Transverse colon (tissue), 4 donors: ENCODE results near the gene FCHO2. TPM values are rescaled to one million over a fixed set of nuclear protein-coding genes. Genes with fewer than 3 reads are reported as not detected.
"Not testable (repeated sequence)": the region's sequence is repeated elsewhere in the genome, so short reads cannot be mapped to it uniquely, and the experiment has no call there.

Experiments used
- DNase-seq: peaks from one replicate; pipeline ENCODE4 v3.0.0-alpha.2; 2019
- H3K27ac ChIP-seq, 4 donors: fragments of 200-600 bp; sonication (generic); 2 replicates each; pipeline ENCODE4 v1.5.1; 2016 to 2018; ENCODE audit warnings: inconsistent platforms in 4 of 4
- H3K27me3 ChIP-seq: fragments of 200-600 bp; sonication (generic); 2 replicates; pipeline ENCODE4 v1.5.1; 2017; ENCODE audit warnings: inconsistent platforms
- H3K36me3 ChIP-seq, 4 donors: fragments of 200-600 bp; sonication (generic); 2 replicates each; pipeline ENCODE4 v1.5.1; 2017 to 2019; ENCODE audit warnings: inconsistent platforms in 4 of 4
- H3K4me1 ChIP-seq, 4 donors: fragments of 200-600 bp; sonication (generic); 2 replicates each; pipeline ENCODE4 v1.5.1; 2017 to 2020; ENCODE audit warnings: inconsistent platforms in 4 of 4
- H3K4me3 ChIP-seq, 4 donors: fragments of 200-600 bp; sonication (generic); 1 replicate in 1 of 4; 2 replicates in 3 of 4; pipeline versions ENCODE4 v1.5.1 to v1.6.1; 2017 to 2019; ENCODE audit warnings: inconsistent platforms in 4 of 4
- H3K9me3 ChIP-seq, 2 donors: fragments of 200-600 bp; sonication (generic); 2 replicates each; pipeline ENCODE4 v1.5.1; 2017 to 2019; ENCODE audit warnings: inconsistent platforms in 2 of 2
- EP300 ChIP-seq: sonication (generic); formaldehyde crosslinking; IDR thresholded peaks from one replicate; pipeline ENCODE4 v1.6.1; 2017; ENCODE audit warnings: antibody characterized with exemption, low read depth
- POLR2A ChIP-seq: fragments of 450-650 bp; IDR thresholded peaks from one replicate; pipeline ENCODE4 v1.6.1; 2016; ENCODE audit warnings: antibody characterized with exemption, mild to moderate bottlenecking, moderate library complexity
- POLR2AphosphoS5 ChIP-seq, 3 donors: sonication (generic); formaldehyde crosslinking; IDR thresholded peaks; one replicate each; pipeline ENCODE4 v1.6.1; 2016; ENCODE audit warnings: antibody characterized with exemption in 3 of 3
- WGBS, 2 donors: methylation state at CpG; one replicate each; pipeline ENCODE4 v1.1.5; 2018; ENCODE audit warnings: low coverage in 1 of 2; 5-methylcytosine and 5-hydroxymethylcytosine counted together
- in situ Hi-C, 4 donors: fragments of 200-750 bp; cut with MboI; loops; one replicate each; pipeline versions ENCODE4 v1.15.0 to v1.15.1; 2017; ENCODE audit warnings: low sequenced_read_pairs in 3 of 4, low pct_ligation_motif_present in 1 of 4, low pct_unique_long_range_greater_than_20kb in 1 of 4
- intact Hi-C: fragments of 100-400 bp; cut with DNase I; formaldehyde crosslinking; loops from one replicate; pipeline ENCODE4 v1.15.1; 2023; ENCODE audit warnings: low total_unique reads
- total RNA-seq, 4 donors: library from RNA; depleted of rRNA; stranded (reverse); fragments of >200 nt; gene quantifications; one replicate each; pipeline ENCODE4 v1.1.0, GENCODE V29; 2016
- TF ChIP-seq, protein P1 (sequence below), 5 experiments: fragments of 200-600 bp in 3 of 5; fragments of 450-650 bp in 2 of 5; sonication (generic) in 3 of 5; IDR thresholded peaks; 1 replicate in 2 of 5; 2 replicates in 3 of 5; pipeline ENCODE4 v1.5.1; 2016 to 2017; ENCODE audit warnings: antibody characterized with exemption in 5 of 5, inconsistent platforms in 3 of 5, mild to moderate bottlenecking in 2 of 5, moderate library complexity in 1 of 5

FCHO2 gene
- total RNA-seq, 4 donors from 2014 or later = 25.8 to 45.4 (median 29.2) TPM

DNA sequence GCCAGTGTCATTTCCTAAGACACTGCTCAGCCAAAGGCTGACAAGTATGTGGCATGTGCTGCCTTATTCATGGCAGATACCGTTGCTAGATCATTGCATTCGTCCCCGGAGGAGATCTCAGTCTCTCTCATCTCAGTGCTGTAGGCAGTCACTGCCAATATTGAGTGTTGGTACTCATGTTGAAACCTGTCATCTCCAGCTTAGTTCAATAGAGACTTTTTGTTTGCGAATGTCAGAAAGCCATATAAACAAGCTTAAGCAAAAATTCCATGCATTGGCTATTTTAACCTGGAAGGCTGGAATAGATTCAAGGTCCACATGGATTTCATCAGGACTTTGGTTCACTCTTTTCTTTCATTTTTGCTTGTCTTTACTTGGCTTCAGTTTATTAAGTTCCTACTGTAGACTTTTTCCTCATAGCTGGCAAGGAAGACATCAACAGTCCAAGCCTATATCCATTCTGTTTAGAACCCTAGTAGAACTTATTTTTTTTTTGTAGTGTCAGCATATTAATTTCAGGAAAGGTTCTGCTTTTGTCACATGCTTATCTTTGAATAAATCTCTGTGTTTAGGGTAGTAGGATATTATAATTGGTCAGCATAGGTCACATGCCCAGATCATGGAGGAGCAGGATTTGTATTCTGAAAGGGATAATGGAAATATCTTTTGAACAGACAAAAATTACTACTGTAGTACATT is 66.8 kb downstream of the FCHO2 start:
- in situ Hi-C loops = no loop called here
- Histone ChIP-seq H3K4me1 (no peaks in the 10 kb centered on the region), H3K9me3 (no peaks in the 10 kb centered on the region), H3K27ac (no peak overlapping the region), H3K36me3 (peaks cover 0 to 17% (median 0%) of the 10 kb centered on the region in 4 donors), H3K4me3 (no peak overlapping the region), H3K27me3 (no peaks in the 10 kb centered on the region)
- no peak for TF ChIP-seq EP300
- TF ChIP-seq, protein P1, sequence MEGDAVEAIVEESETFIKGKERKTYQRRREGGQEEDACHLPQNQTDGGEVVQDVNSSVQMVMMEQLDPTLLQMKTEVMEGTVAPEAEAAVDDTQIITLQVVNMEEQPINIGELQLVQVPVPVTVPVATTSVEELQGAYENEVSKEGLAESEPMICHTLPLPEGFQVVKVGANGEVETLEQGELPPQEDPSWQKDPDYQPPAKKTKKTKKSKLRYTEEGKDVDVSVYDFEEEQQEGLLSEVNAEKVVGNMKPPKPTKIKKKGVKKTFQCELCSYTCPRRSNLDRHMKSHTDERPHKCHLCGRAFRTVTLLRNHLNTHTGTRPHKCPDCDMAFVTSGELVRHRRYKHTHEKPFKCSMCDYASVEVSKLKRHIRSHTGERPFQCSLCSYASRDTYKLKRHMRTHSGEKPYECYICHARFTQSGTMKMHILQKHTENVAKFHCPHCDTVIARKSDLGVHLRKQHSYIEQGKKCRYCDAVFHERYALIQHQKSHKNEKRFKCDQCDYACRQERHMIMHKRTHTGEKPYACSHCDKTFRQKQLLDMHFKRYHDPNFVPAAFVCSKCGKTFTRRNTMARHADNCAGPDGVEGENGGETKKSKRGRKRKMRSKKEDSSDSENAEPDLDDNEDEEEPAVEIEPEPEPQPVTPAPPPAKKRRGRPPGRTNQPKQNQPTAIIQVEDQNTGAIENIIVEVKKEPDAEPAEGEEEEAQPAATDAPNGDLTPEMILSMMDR (IDR thresholded peaks at IDR 0.05) = no peak
- 80 to 92% methylated on average over 2 to 4 of the region's 4 CpGs for WGBS, 2 donors
- no peak for DNase-seq
- intact Hi-C loops = no loop called here

DNA sequence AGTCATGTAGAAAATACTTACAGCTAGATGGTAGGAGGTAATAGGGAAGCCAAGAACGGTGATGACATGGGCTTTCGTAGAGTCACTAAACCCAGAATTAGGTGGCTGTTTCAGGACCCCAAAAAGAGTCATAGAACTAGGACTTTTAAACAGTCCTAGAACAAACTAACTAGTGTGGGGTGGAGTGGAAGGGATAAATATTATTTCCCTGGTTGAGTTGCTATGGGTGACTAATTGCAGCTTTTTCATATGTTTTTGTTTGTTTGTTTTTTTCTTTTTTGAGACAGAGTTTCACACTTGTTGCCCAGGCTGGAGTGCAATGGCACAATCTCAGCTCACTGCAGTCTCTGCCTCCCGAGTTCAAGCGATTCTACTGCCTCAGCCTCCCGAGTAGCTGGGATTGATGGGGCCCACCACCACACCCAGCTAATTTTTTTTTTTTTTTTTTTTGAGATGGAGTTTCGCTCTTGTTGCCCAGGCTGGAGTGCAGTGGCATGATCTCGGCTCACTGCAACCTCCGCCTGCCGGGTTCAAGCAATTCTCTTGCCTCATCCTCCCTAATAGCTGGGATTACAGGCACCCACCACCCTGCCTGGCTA is 69.2 kb downstream of the FCHO2 start:
- H3K9me3 ChIP-seq, intact Hi-C loops, H3K4me1 ChIP-seq, in situ Hi-C loops, H3K27me3 ChIP-seq, H3K27ac ChIP-seq, H3K36me3 ChIP-seq, H3K4me3 ChIP-seq, DNase-seq: not testable (repeated sequence)
- 89 to 100% methylated on average over 9 of the region's 9 CpGs for WGBS, 2 donors

DNA sequence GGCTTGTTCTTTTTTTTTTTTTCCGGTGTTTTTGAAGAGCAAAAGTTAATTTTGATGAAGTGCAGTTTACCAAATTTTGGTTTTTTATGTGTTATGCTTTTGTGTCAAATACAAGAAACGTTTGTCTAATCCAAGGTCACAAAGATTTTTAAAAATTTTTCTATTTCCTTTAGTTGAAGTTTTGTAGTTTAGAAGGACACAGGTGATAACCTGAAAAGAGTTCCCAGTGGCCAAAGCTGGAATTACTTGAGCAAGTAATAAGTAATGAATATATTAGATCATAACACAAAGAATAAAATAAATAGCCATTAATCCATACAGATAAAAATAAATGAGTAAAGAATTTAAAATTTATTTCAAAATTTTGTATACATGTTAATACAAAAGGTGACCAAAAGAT is 71.5 kb downstream of the FCHO2 start:
- Histone ChIP-seq H3K4me1 (peaks cover 0 to 5% (median 0%) of the 10 kb centered on the region in 4 donors), H3K27ac (no peak overlapping the region), H3K9me3 (no peaks in the 10 kb centered on the region), H3K4me3 (no peak overlapping the region), H3K36me3 (peaks cover 0 to 8% (median 0%) of the 10 kb centered on the region in 4 donors), H3K27me3 (no peaks in the 10 kb centered on the region)
- 66 to 86% methylated on average over 2 of the region's 2 CpGs for WGBS, 2 donors
- in situ Hi-C loops (no loop called here), intact Hi-C loops (no loop called here)
- TF ChIP-seq, protein P1 (IDR thresholded peaks at IDR 0.05) = peak in 2 of 5 experiments; percentile 12 to 17
- TF ChIP-seq POLR2A (no peak), POLR2AphosphoS5 (IDR thresholded peaks at IDR 0.05) (no peak), EP300 (no peak)
- DNase-seq = no peak

DNA sequence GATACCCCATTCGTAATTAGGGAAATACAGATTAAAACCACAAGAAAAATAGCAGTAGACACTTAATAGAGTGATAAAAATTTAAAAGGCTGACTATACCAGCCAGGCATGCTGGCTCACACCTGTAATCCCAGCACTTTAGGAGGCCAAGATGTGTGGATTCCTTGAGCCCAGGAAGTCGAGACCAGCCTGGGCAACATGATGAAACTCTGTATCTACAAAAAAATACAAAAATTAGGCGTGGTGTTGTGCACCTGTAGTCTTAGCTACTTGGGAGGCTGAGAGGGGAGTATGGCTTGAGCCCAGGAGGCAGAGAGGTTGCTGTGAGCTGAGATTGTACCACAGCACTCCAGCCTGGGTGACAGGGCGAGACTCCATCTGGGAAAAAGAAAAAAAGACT is 72.0 kb downstream of the FCHO2 start:
- TF ChIP-seq EP300 (no peak), POLR2A (no peak), POLR2AphosphoS5 (IDR thresholded peaks at IDR 0.05) (no peak)
- TF ChIP-seq, protein P1 (IDR thresholded peaks at IDR 0.05) = no peak
- Histone ChIP-seq H3K9me3 (no peaks in the 10 kb centered on the region), H3K27ac (no peak overlapping the region), H3K4me3 (no peak overlapping the region), H3K36me3 (peaks cover 0 to 8% (median 0%) of the 10 kb centered on the region in 4 donors), H3K27me3 (no peaks in the 10 kb centered on the region), H3K4me1 (peaks cover 0 to 5% (median 0%) of the 10 kb centered on the region in 4 donors)
- DNase-seq = no peak
- WGBS, 2 donors = 84 to 98% methylated on average over 4 of the region's 4 CpGs
- in situ Hi-C loops = no loop called here
- intact Hi-C loops = no loop called here
